Measurements from ENCODE around the gene KRT9.

KRT9 gene

DNA sequence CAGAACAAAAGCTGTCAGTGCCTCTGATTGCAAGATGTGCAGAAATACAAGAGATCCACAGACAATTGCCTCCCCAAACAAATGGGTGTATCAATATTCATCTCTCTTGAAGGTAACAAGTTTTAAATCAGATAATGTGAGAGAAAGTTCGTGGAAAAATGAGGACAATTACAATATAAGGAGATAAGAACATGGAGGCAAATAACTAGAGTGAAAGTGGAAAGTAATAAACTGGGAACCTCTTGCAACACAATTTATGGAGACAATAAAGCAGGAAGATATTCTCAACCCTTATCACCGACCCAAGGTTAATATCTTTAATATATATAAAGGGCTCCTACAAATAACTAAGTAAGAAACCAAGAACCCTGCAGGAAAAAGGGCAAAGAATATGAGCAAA lies 29.5 kb downstream of the KRT9 start:
- DNase-seq (ENCODE audit: low read depth): no peak
- TF ChIP-seq, protein P1, sequence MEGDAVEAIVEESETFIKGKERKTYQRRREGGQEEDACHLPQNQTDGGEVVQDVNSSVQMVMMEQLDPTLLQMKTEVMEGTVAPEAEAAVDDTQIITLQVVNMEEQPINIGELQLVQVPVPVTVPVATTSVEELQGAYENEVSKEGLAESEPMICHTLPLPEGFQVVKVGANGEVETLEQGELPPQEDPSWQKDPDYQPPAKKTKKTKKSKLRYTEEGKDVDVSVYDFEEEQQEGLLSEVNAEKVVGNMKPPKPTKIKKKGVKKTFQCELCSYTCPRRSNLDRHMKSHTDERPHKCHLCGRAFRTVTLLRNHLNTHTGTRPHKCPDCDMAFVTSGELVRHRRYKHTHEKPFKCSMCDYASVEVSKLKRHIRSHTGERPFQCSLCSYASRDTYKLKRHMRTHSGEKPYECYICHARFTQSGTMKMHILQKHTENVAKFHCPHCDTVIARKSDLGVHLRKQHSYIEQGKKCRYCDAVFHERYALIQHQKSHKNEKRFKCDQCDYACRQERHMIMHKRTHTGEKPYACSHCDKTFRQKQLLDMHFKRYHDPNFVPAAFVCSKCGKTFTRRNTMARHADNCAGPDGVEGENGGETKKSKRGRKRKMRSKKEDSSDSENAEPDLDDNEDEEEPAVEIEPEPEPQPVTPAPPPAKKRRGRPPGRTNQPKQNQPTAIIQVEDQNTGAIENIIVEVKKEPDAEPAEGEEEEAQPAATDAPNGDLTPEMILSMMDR (conservative IDR thresholded peaks at IDR 0.05; ENCODE audit: low read depth, low read length): no peak
- no peak overlapping the region for H3K4me3 ChIP-seq (ENCODE audit: low read depth, low read length)

DNA sequence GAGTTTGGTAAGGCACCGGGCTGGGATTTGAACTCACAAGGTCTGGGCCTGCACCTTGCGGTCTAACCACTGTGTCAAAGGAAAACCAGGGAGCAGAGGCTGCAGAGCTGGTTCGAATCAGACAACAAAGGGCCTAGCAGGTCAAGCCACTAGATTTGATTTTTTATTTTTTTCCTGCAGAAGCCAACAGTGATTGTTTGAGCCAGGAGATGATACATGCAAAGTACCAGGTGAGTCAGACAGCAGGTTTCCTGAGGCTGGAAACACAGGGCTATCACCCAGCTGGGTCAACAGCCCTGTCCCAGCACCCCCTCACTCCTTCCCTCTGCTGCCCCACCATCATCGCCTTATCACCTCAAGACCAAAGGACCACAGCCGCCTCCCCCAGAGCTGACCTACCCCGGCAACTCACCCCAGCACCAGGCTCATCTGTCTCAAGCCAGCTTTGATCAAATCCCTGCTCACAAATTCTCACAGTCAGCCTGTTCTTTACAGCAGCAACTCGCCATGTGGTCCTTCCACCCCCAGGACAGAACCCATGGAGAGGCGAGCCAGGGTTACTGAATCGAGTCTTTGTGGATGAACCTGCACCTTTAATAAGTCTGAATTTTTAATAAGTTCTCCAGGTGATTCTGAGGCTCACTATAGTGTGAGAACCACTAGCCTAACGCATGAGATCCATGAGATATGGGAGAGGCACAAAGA lies 30.8 kb downstream of the KRT9 start:
- TF ChIP-seq, protein P1 (conservative IDR thresholded peaks at IDR 0.05; ENCODE audit: low read depth, low read length): no peak
- no peak for DNase-seq (ENCODE audit: low read depth)
- H3K4me3 ChIP-seq (ENCODE audit: low read depth, low read length): no peak overlapping the region

DNA sequence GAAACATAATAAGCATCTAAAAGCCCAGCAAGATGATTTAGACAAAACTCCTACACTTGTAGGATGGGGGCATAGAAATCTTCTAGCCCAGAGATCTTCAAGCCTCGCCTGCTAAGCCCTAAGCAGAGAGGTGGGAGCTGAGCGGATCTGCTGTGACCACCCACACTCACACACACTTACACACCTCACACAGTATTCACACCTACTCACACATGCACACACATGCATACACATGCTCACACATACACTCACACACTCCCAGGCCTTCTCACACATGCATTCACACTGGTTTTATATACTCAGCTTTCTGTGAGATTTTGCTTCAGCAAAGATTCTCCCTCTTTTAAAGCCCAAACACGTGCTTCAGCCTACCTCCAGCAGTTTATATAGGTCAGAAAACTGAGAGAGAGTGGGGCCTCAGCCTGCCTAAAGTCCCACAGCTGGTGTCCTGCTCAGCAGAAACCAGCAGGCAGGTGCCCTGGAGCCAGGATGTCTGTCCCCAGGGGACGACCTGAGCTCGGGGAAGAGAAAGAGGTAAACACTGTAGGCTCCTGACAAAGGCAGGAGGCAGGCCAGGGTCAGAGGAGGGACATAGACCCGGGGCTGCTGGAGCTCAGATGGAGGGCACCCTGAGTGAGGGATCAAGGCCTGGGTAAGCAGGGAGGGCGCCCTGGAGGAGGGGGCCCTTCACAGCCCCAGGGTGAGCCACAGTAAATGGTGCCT lies 31.7 kb downstream of the KRT9 start:
- no peak for DNase-seq (ENCODE audit: low read depth)
- H3K4me3 ChIP-seq (ENCODE audit: low read depth, low read length): no peak overlapping the region
- TF ChIP-seq, protein P1 (conservative IDR thresholded peaks at IDR 0.05; ENCODE audit: low read depth, low read length): no peak

DNA sequence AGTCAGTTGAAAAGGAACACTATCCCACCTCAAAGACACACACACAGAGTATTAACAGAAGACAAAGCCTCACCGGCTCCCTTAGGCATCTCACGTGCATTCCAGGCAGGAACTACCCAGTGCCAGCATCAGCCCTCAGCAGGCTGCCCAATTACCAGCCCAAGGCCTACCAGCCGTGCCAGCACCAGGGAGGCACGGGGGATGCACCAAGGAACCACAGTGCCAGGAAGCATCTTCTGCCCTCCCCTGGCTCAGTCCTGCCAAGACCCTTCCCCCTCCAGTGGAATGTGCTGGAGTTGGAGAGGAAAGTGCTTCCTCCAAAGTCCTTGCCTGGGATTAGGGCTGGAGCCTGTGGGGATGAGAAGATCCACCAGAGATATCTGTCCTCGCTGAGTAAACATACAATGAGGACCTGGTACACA lies 32.8 kb downstream of the KRT9 start:
- DNase-seq (ENCODE audit: low read depth): no peak
- no peak overlapping the region for H3K4me3 ChIP-seq (ENCODE audit: low read depth, low read length)
- TF ChIP-seq, protein P1 (conservative IDR thresholded peaks at IDR 0.05; ENCODE audit: low read depth, low read length): no peak

DNA sequence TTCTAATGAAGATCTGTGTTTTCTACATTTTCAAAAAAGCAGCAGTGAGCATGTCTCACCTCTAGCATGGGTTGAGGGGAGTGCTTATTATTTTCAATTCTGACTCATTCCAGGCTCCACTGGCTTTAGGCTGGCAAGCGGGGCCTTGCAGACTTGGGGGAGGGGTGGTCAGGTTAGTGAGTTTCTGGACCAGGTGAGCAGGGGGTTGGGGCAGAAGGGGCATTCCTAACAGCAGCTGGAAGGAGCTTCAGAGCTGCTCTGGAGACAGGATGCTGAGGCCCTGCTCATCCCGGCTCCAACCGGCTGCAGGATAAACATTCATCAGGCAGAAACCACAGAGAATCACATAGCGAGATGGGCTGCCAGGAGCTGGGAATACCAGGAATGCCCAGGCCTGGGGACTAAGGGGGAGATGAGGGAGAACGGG lies 33.3 kb downstream of the KRT9 start:
- H3K4me3 ChIP-seq (ENCODE audit: low read depth, low read length): no peak overlapping the region
- no peak for DNase-seq (ENCODE audit: low read depth)
- TF ChIP-seq, protein P1 (conservative IDR thresholded peaks at IDR 0.05; ENCODE audit: low read depth, low read length): no peak

DNA sequence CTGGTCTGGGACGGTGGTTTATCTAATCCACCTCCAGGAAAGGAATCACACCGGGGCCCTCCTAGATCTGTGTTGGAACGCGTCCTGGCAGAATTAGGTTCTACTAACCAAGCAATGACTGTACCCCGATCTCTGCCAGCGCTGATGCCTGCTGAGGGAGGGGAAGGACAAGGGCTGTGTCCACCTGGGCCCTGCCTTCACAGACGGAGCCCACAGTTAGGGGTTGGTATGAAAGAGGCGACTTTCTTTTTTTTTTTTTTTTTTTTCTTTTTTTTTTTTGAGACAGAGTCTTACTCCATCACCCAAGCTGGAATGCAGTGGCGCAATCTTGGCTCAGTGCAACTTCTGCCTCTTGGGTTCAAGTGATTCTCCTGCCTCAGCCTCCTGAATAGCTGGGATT lies 33.9 kb downstream of the KRT9 start:
- TF ChIP-seq, protein P1 (conservative IDR thresholded peaks at IDR 0.05; ENCODE audit: low read depth, low read length): no peak
- DNase-seq (ENCODE audit: low read depth): peak; percentile 58

DNA sequence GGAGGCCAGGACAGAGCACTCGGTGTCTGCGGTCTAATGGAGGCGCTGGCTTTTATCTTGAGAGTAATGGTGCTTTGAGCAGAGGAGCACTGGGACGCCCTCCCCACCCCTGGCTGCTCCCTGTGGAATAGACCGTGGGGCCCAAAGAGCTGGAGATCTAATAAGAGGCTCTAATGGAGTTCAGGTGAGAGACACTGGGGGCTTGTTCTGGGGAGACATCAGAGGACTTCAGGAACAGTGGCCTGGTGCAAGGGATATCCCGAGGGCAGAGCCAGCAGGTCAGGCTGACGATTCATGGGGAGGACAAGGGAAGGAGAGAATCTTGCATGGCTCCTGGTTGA lies 34.3 kb downstream of the KRT9 start:
- TF ChIP-seq, protein P1 (conservative IDR thresholded peaks at IDR 0.05; ENCODE audit: low read depth, low read length): no peak
- DNase-seq (ENCODE audit: low read depth): no peak
- H3K4me3 ChIP-seq (ENCODE audit: low read depth, low read length): no peak overlapping the region

More for the DNA sequence above, 33.9 kb downstream of the KRT9 start:
- no peak overlapping the region for H3K4me3 ChIP-seq (ENCODE audit: low read depth, low read length)
